Measurements from ENCODE around the gene DPYSL5. TPM values are rescaled to one million over a fixed set of nuclear protein-coding genes. Genes with fewer than 3 reads are reported as not detected.

The DPYSL5 gene
- total and polyA plus RNA-seq, 2 of the 8 experiments (the other 6 are each of a cell fraction or from before 2014, with no cell fraction given) = 11.9 to 16.4 TPM

GRCh38 chr2:26852405-26853306, 4.7 kb downstream of the DPYSL5 start (continued):
- TF ChIP-seq, protein P1, sequence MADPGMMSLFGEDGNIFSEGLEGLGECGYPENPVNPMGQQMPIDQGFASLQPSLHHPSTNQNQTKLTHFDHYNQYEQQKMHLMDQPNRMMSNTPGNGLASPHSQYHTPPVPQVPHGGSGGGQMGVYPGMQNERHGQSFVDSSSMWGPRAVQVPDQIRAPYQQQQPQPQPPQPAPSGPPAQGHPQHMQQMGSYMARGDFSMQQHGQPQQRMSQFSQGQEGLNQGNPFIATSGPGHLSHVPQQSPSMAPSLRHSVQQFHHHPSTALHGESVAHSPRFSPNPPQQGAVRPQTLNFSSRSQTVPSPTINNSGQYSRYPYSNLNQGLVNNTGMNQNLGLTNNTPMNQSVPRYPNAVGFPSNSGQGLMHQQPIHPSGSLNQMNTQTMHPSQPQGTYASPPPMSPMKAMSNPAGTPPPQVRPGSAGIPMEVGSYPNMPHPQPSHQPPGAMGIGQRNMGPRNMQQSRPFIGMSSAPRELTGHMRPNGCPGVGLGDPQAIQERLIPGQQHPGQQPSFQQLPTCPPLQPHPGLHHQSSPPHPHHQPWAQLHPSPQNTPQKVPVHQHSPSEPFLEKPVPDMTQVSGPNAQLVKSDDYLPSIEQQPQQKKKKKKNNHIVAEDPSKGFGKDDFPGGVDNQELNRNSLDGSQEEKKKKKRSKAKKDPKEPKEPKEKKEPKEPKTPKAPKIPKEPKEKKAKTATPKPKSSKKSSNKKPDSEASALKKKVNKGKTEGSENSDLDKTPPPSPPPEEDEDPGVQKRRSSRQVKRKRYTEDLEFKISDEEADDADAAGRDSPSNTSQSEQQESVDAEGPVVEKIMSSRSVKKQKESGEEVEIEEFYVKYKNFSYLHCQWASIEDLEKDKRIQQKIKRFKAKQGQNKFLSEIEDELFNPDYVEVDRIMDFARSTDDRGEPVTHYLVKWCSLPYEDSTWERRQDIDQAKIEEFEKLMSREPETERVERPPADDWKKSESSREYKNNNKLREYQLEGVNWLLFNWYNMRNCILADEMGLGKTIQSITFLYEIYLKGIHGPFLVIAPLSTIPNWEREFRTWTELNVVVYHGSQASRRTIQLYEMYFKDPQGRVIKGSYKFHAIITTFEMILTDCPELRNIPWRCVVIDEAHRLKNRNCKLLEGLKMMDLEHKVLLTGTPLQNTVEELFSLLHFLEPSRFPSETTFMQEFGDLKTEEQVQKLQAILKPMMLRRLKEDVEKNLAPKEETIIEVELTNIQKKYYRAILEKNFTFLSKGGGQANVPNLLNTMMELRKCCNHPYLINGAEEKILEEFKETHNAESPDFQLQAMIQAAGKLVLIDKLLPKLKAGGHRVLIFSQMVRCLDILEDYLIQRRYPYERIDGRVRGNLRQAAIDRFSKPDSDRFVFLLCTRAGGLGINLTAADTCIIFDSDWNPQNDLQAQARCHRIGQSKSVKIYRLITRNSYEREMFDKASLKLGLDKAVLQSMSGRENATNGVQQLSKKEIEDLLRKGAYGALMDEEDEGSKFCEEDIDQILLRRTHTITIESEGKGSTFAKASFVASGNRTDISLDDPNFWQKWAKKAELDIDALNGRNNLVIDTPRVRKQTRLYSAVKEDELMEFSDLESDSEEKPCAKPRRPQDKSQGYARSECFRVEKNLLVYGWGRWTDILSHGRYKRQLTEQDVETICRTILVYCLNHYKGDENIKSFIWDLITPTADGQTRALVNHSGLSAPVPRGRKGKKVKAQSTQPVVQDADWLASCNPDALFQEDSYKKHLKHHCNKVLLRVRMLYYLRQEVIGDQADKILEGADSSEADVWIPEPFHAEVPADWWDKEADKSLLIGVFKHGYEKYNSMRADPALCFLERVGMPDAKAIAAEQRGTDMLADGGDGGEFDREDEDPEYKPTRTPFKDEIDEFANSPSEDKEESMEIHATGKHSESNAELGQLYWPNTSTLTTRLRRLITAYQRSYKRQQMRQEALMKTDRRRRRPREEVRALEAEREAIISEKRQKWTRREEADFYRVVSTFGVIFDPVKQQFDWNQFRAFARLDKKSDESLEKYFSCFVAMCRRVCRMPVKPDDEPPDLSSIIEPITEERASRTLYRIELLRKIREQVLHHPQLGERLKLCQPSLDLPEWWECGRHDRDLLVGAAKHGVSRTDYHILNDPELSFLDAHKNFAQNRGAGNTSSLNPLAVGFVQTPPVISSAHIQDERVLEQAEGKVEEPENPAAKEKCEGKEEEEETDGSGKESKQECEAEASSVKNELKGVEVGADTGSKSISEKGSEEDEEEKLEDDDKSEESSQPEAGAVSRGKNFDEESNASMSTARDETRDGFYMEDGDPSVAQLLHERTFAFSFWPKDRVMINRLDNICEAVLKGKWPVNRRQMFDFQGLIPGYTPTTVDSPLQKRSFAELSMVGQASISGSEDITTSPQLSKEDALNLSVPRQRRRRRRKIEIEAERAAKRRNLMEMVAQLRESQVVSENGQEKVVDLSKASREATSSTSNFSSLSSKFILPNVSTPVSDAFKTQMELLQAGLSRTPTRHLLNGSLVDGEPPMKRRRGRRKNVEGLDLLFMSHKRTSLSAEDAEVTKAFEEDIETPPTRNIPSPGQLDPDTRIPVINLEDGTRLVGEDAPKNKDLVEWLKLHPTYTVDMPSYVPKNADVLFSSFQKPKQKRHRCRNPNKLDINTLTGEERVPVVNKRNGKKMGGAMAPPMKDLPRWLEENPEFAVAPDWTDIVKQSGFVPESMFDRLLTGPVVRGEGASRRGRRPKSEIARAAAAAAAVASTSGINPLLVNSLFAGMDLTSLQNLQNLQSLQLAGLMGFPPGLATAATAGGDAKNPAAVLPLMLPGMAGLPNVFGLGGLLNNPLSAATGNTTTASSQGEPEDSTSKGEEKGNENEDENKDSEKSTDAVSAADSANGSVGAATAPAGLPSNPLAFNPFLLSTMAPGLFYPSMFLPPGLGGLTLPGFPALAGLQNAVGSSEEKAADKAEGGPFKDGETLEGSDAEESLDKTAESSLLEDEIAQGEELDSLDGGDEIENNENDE (IDR thresholded peaks at IDR 0.05; ENCODE audit: insufficient replicate concordance, low read length) = no peak
- no peak for TF ChIP-seq BRCA1 (IDR thresholded peaks at IDR 0.05; ENCODE audit: low read depth, low read length)
- TF ChIP-seq EZH2 (IDR thresholded peaks at IDR 0.05; ENCODE audit: low read depth, low read length, severe bottlenecking) = no peak
- no peak for TF ChIP-seq YY1 (IDR thresholded peaks at IDR 0.05; ENCODE audit: low read depth, low read length)
- no peak for TF ChIP-seq GTF2F1 (IDR thresholded peaks at IDR 0.05; ENCODE audit: borderline replicate concordance, low read depth, low read length)
- TF ChIP-seq CBX8 (IDR thresholded peaks at IDR 0.05; ENCODE audit: borderline replicate concordance, low read depth, low read length) = no peak
- no peak for TF ChIP-seq USF2 (IDR thresholded peaks at IDR 0.05; ENCODE audit: low read length)
- no peak for TF ChIP-seq CBX5 (IDR thresholded peaks at IDR 0.05; ENCODE audit: low read depth, low read length)
- TF ChIP-seq KDM5A (IDR thresholded peaks at IDR 0.05; ENCODE audit: low read length) = no peak
